ENCODE measurements around the gene NTM.

DNA sequence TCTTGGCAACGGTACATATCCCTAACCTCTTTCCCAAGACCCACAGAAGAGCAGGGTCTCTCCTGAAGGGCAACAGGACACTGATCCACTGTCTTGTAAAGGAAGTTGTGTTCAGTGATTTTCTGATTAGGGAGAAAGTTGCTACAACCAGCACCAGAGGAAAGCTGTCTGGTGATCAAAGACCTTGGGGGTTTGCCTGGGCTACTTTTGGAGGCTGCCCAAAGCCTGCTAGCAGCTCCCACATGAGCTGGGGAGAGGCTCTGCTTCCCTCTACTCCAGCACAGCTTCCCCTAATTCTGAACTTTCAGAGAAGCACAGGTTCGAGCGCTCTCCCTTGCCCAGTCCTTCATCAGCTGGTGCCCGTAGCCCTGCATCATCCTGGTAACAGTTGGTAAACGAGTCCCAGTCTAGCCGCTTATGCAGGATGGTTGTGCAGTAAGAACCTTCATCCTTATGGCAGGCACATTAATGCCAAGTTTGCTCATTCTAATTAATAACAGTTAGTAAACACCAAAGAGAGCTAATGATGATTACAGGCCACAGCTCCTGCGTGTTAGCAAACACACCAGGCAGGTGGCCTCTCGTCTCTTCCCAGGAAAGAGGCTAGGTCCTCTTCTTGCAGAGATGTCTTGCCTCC, 173.1 kb downstream of the NTM start:
- TF ChIP-seq, protein P1, sequence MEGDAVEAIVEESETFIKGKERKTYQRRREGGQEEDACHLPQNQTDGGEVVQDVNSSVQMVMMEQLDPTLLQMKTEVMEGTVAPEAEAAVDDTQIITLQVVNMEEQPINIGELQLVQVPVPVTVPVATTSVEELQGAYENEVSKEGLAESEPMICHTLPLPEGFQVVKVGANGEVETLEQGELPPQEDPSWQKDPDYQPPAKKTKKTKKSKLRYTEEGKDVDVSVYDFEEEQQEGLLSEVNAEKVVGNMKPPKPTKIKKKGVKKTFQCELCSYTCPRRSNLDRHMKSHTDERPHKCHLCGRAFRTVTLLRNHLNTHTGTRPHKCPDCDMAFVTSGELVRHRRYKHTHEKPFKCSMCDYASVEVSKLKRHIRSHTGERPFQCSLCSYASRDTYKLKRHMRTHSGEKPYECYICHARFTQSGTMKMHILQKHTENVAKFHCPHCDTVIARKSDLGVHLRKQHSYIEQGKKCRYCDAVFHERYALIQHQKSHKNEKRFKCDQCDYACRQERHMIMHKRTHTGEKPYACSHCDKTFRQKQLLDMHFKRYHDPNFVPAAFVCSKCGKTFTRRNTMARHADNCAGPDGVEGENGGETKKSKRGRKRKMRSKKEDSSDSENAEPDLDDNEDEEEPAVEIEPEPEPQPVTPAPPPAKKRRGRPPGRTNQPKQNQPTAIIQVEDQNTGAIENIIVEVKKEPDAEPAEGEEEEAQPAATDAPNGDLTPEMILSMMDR (IDR thresholded peaks at IDR 0.05; ENCODE audit: low read depth, low read length, poor library complexity, severe bottlenecking): no peak
- no peak for TF ChIP-seq EZH2phosphoT487 (IDR thresholded peaks at IDR 0.05; ENCODE audit: borderline replicate concordance, low read length)
